ENCODE results near the gene ZNF394.

- TF ChIP-seq CTCF (IDR thresholded peaks at IDR 0.05) (no peak), EZH2 (IDR thresholded peaks at IDR 0.05; ENCODE audit: borderline replicate concordance, insufficient read depth, low read depth, low read length, poor library complexity, severe bottlenecking) (no peak)
Measured at GRCh38 chr7:99468336-99468918, 31.7 kb downstream of the ZNF394 start.
